Measurements from ENCODE around the gene SCAPER.
"Not testable (repeated sequence)": the region's sequence is repeated elsewhere in the genome, so short reads cannot be mapped to it uniquely, and the experiment has no call there.

Gene SCAPER

GRCh38 chr15:76321602-76322001 lies 583.5 kb downstream of the SCAPER start:
- no peak for DNase-seq (ENCODE audit: low read depth)

DNA sequence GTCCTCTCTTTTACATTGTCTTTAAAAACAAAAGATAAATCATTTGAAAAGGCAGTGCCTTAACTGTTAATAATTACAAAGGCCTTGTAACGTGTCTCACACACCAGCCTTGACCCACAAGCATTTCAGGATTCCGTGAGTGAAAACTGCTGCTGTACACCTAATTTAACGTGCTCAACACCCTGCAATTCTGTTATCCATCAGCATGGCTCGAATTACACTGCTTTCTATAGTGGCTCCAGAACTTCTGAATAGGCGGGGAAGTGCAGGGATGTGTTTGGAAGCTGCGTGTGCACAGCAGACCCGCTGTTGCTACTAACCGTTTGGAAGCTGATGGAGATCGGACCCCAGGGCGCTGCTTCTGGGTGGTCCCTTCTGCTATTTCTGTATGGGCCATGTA lies 584.0 kb downstream of the SCAPER start:
- no peak for DNase-seq (ENCODE audit: low read depth)

GRCh38 chr15:76320012-76320411 lies 585.1 kb downstream of the SCAPER start:
- no peak for DNase-seq (ENCODE audit: low read depth)

GRCh38 chr15:76313731-76314130 lies 591.4 kb downstream of the SCAPER start:
- no peak for DNase-seq (ENCODE audit: low read depth)

- DNase-seq (ENCODE audit: low read depth): not testable (repeated sequence)
Observed at GRCh38 chr15:76313175-76313567, 592.0 kb downstream of the SCAPER start.

GRCh38 chr15:76312540-76313174 lies 592.5 kb downstream of the SCAPER start:
- peak; percentile 33 for DNase-seq (ENCODE audit: low read depth)

- peak; percentile 94 for DNase-seq (ENCODE audit: low read depth)
Observed at GRCh38 chr15:76311100-76311953, 593.8 kb downstream of the SCAPER start, which contains the start of gene ETFA. Gene ETFA (minus strand): TSS chr15:76311469. CDS start chr15:76311388, 81 bp downstream.

DNA sequence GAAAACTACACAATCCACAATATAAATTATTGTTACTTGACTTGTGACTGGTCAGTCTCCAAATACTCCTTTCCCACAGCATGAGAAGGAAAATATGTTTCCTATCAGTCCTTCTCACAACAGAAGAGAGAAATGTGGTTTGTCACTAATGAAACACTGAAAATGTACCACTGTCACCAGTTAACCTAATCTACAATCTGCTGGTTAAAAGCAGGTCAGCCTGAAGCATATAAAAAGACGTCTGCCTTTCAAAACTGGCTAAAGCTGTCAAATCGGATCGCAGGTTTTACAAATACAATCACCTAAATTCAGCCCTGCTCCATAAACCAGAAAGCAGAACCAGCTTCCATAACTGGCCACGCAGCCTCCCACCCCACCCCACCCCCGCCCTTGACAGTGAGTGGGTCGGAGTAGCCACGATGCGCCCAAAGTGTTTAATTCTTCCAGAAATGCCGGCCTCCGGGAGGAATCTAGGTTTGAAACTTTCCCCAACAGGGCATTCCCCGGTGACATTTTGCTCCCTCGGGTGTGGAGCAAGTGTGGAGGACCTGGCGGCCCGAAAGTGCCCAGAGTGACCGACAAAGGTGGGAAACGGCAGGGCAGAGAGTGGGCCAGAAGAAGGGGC lies 594.6 kb downstream of the SCAPER start:
- DNase-seq (ENCODE audit: low read depth): no peak

- no peak for DNase-seq (ENCODE audit: low read depth)
Observed at GRCh38 chr15:76309601-76310330, 595.4 kb downstream of the SCAPER start.

DNA sequence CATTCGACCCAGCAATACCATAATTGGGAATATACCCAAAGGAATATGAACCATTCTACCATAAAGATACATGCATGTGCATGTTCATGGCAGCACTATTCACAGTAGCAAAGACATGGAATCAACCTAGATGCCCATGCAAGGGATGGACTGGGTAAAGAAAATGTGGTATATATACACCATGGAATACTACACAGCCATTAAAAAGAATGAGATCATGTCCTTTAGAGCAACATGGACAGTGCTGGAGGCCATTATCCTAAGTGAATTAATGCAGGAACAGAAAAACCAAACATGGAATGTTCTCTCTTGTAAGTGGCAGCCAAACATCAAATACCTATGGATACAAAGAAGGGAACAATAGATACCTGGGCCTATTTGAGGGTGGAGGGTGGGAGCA lies 601.2 kb downstream of the SCAPER start:
- no peak for DNase-seq (ENCODE audit: low read depth)

- DNase-seq (ENCODE audit: low read depth): no peak
Observed at GRCh38 chr15:76299786-76300185, 605.4 kb downstream of the SCAPER start.

GRCh38 chr15:76298986-76299385 lies 606.2 kb downstream of the SCAPER start:
- DNase-seq (ENCODE audit: low read depth): no peak

DNA sequence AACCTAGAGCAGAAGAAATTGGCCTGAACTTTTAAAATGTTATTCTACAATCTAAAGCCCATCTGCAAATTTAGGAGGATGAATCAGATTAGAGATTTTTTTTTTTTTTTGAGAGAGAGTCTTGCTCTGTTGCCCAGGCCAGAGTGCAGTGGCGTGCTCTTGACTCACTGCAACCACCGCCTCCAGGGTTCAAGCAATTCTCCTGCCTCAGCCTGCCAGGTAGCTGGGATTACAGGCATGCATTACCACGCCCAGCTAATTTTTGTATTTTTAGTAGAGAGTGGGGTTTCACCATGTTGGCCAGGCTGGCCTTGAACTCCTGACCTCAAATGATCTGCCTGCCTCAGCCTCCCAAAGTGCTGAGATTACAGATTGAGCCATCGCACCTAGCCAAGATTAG lies 607.2 kb downstream of the SCAPER start:
- DNase-seq (ENCODE audit: low read depth): not testable (repeated sequence)
